ENCODE measurements around the gene PFKP.

DNA sequence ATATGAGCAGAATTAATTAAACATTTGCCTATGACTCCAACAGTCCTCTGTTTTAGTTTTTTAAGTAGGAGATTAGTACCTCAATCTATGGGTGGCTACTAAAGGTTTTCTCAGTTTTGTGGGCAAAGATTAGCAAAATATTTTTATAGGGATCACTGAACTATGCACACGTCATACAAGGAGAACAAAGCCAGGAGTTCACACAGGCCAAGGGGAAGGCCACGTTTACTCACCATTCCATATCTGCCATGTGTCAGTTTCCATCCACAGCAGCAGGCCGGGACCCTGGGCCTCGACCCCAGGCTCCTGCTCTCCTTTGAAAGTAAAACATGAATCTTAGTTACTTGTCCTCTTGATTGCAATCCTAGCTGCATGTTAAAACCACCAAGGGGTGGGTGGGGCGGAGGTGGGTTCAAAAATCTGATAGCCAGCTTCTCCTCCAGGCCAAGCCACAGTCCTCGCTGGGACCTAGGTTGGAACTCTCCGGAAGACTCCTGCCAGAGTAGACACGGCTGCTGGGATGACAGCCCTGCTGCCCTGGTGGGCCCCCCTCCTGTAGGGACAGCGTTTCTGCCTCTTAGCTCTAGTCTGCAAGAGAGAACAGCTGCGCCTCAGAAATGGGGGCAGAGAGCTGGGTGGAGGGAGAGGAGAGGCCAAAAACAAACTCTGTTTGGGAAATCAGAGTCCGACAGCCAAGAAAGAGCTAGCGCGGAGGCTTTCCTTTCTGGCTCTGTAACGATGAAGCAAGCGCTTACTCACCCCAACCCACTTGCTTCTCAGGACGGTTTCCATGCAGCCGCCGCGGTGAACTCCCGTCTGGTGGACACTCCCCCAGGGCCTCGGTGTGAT lies 69.6 kb downstream of the PFKP start:
- TF ChIP-seq, protein P1, sequence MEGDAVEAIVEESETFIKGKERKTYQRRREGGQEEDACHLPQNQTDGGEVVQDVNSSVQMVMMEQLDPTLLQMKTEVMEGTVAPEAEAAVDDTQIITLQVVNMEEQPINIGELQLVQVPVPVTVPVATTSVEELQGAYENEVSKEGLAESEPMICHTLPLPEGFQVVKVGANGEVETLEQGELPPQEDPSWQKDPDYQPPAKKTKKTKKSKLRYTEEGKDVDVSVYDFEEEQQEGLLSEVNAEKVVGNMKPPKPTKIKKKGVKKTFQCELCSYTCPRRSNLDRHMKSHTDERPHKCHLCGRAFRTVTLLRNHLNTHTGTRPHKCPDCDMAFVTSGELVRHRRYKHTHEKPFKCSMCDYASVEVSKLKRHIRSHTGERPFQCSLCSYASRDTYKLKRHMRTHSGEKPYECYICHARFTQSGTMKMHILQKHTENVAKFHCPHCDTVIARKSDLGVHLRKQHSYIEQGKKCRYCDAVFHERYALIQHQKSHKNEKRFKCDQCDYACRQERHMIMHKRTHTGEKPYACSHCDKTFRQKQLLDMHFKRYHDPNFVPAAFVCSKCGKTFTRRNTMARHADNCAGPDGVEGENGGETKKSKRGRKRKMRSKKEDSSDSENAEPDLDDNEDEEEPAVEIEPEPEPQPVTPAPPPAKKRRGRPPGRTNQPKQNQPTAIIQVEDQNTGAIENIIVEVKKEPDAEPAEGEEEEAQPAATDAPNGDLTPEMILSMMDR (IDR thresholded peaks at IDR 0.05; ENCODE audit: insufficient read depth, low read length), result no peak
- TF ChIP-seq, protein P2, sequence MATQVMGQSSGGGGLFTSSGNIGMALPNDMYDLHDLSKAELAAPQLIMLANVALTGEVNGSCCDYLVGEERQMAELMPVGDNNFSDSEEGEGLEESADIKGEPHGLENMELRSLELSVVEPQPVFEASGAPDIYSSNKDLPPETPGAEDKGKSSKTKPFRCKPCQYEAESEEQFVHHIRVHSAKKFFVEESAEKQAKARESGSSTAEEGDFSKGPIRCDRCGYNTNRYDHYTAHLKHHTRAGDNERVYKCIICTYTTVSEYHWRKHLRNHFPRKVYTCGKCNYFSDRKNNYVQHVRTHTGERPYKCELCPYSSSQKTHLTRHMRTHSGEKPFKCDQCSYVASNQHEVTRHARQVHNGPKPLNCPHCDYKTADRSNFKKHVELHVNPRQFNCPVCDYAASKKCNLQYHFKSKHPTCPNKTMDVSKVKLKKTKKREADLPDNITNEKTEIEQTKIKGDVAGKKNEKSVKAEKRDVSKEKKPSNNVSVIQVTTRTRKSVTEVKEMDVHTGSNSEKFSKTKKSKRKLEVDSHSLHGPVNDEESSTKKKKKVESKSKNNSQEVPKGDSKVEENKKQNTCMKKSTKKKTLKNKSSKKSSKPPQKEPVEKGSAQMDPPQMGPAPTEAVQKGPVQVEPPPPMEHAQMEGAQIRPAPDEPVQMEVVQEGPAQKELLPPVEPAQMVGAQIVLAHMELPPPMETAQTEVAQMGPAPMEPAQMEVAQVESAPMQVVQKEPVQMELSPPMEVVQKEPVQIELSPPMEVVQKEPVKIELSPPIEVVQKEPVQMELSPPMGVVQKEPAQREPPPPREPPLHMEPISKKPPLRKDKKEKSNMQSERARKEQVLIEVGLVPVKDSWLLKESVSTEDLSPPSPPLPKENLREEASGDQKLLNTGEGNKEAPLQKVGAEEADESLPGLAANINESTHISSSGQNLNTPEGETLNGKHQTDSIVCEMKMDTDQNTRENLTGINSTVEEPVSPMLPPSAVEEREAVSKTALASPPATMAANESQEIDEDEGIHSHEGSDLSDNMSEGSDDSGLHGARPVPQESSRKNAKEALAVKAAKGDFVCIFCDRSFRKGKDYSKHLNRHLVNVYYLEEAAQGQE (IDR thresholded peaks at IDR 0.05; ENCODE audit: insufficient replicate concordance, low read depth), result no peak

All from HL-60 (cell line).